CD14-positive monocyte (primary cell): Measurements from ENCODE around the gene KRTAP5-11. TPM values are rescaled to one million over a fixed set of nuclear protein-coding genes. Genes with fewer than 3 reads are reported as not detected.
"Not testable (repeated sequence)": the region's sequence is repeated elsewhere in the genome, so short reads cannot be mapped to it uniquely, and the experiment has no call there.

Source experiments
- DNase-seq, 3 donors: peaks; one replicate each; pipeline ENCODE4 v3.0.0-alpha.2; 2011 to 2022
- H2AFZ ChIP-seq: 2 replicates; pipeline ENCODE4 v1.6.0; 2012; ENCODE audit warnings: mild to moderate bottlenecking, low read depth, low read length, inconsistent platforms; ENCODE audit not compliant: insufficient read depth, poor library complexity, severe bottlenecking
- H3K27ac ChIP-seq, 2 donors: 1 replicate in 1 of 2; 2 replicates in 1 of 2; pipeline ENCODE4 v1.5.1; 2012 to 2013; ENCODE audit warnings: low read length in 2 of 2, control low read depth in 1 of 2, inconsistent platforms in 1 of 2, low read depth in 1 of 2, mild to moderate bottlenecking in 1 of 2
- H3K27me3 ChIP-seq, 2 donors: one replicate each; pipeline versions ENCODE4 v1.6.0 to v1.6.1; 2011 to 2013; ENCODE audit warnings: low read length in 2 of 2; ENCODE audit not compliant: control insufficient read depth in 2 of 2, insufficient read depth in 2 of 2
- H3K36me3 ChIP-seq, 2 donors: replicated peaks in 1 of 2; 1 replicate in 1 of 2; 2 replicates in 1 of 2; pipeline versions ENCODE4 v1.5.1 to v1.6.1; 2012 to 2013; ENCODE audit warnings: low read length in 2 of 2, control low read depth in 1 of 2, inconsistent platforms in 1 of 2, mild to moderate bottlenecking in 1 of 2; ENCODE audit not compliant: insufficient read depth in 2 of 2, control insufficient read depth in 1 of 2
- H3K4me1 ChIP-seq, 2 donors: 1 replicate in 1 of 2; 2 replicates in 1 of 2; pipeline versions ENCODE4 v1.5.1 to v1.6.1; 2012 to 2013; ENCODE audit warnings: low read length in 2 of 2, control low read depth in 1 of 2, inconsistent platforms in 1 of 2, mild to moderate bottlenecking in 1 of 2, moderate library complexity in 1 of 2; ENCODE audit not compliant: insufficient read depth in 2 of 2, control insufficient read depth in 1 of 2
- H3K4me2 ChIP-seq: replicated peaks from 2 replicates; pipeline ENCODE3; 2012; ENCODE audit warnings: low read length, moderate library complexity, mild to moderate bottlenecking; ENCODE audit not compliant: poor library complexity, severe bottlenecking; ENCODE audit errors: extremely low read depth
- H3K4me3 ChIP-seq, 3 experiments: fragments of 200-600 bp in 1 of 3; sonication (generic) in 1 of 3; replicated peaks in 1 of 3; 1 replicate in 2 of 3; 2 replicates in 1 of 3; pipeline ENCODE4 v1.5.1; 2011 to 2013; ENCODE audit warnings: low read length in 3 of 3, mild to moderate bottlenecking in 3 of 3, control low read depth in 2 of 3, low read depth in 2 of 3, inconsistent platforms in 1 of 3, moderate library complexity in 1 of 3
- H3K79me2 ChIP-seq: 2 replicates; pipeline ENCODE4 v1.6.0; 2012; ENCODE audit warnings: mild to moderate bottlenecking, control low read depth, inconsistent platforms, low read length, moderate library complexity; ENCODE audit not compliant: insufficient read depth
- H3K9ac ChIP-seq: 2 replicates; pipeline ENCODE4 v1.6.0; 2017; ENCODE audit warnings: low read length, mild to moderate bottlenecking; ENCODE audit not compliant: insufficient read depth, poor library complexity, severe bottlenecking
- H3K9me3 ChIP-seq, 2 donors: replicated peaks in 1 of 2; 1 replicate in 1 of 2; 2 replicates in 1 of 2; pipeline versions ENCODE4 v1.5.1 to v1.6.1; 2012 to 2013; ENCODE audit warnings: low read length in 2 of 2, control low read depth in 1 of 2; ENCODE audit not compliant: control insufficient read depth in 1 of 2, insufficient read depth in 1 of 2
- H4K20me1 ChIP-seq: 2 replicates; pipeline ENCODE4 v1.6.0; 2012; ENCODE audit warnings: mild to moderate bottlenecking, low read length, control low read depth, moderate library complexity; ENCODE audit not compliant: insufficient read depth
- H3K27ac Mint-ChIP-seq, 7 donors: one replicate each; pipeline ENCODE4 v1.8.0; 2020; ENCODE audit warnings: mild to moderate bottlenecking in 7 of 7, mixed read lengths in 7 of 7, moderate library complexity in 6 of 7, inconsistent platforms in 2 of 7
- H3K27me3 Mint-ChIP-seq, 3 donors: one replicate each; pipeline ENCODE4 v1.8.0; 2021 to 2022; ENCODE audit warnings: low read depth in 3 of 3, mild to moderate bottlenecking in 3 of 3, mixed read lengths in 3 of 3, moderate library complexity in 3 of 3, inconsistent platforms in 1 of 3
- H3K36me3 Mint-ChIP-seq, 2 donors: one replicate each; pipeline ENCODE4 v1.8.0; 2020; ENCODE audit warnings: mixed read lengths in 2 of 2, inconsistent platforms in 1 of 2, mild to moderate bottlenecking in 1 of 2
- H3K4me1 Mint-ChIP-seq: one replicate; pipeline ENCODE4 v1.8.0; 2020; ENCODE audit warnings: mild to moderate bottlenecking, mixed read lengths
- H3K4me3 Mint-ChIP-seq, 2 donors: one replicate each; pipeline ENCODE4 v1.8.0; 2020; ENCODE audit warnings: mild to moderate bottlenecking in 2 of 2, mixed read lengths in 2 of 2, moderate library complexity in 1 of 2
- H3K9me3 Mint-ChIP-seq, 7 donors: one replicate each; pipeline ENCODE4 v1.8.0; 2020 to 2022; ENCODE audit warnings: mixed read lengths in 7 of 7, mild to moderate bottlenecking in 6 of 7, moderate library complexity in 6 of 7, inconsistent platforms in 2 of 7
- WGBS: methylation state at CpG from one replicate; pipeline ENCODE4 v1.1.5; 2013; ENCODE audit warnings: missing lambda C conversion rate; ENCODE audit not compliant: insufficient coverage; 5-methylcytosine and 5-hydroxymethylcytosine counted together
- intact Hi-C, 2 donors: fragments of 100-400 bp; cut with micrococcal nuclease; formaldehyde crosslinking; loops; one replicate each; pipeline versions ENCODE4 v1.15.0 to v1.15.1; 2023
- polyA plus RNA-seq, 3 donors: library from polyadenylated mRNA; depleted of rRNA in 1 of 3; unstranded in 2 of 3; stranded (reverse) in 1 of 3; fragments of 300-500 nt in 2 of 3; fragments of >200 nt in 1 of 3; fragmentation: Illumina TruSeq in 2 of 3; gene quantifications; 1 replicate in 2 of 3; 2 replicates in 1 of 3; pipeline ENCODE4 v1.2.3, GENCODE V29; 2012 to 2021
- TF ChIP-seq, protein P1 (sequence below): fragments of 200-600 bp; IDR thresholded peaks from one replicate; pipeline ENCODE4 v1.8.0; 2022; ENCODE audit warnings: antibody characterized with exemption, mild to moderate bottlenecking

The KRTAP5-11 gene
- polyA plus RNA-seq, 3 donors: not detected

DNA sequence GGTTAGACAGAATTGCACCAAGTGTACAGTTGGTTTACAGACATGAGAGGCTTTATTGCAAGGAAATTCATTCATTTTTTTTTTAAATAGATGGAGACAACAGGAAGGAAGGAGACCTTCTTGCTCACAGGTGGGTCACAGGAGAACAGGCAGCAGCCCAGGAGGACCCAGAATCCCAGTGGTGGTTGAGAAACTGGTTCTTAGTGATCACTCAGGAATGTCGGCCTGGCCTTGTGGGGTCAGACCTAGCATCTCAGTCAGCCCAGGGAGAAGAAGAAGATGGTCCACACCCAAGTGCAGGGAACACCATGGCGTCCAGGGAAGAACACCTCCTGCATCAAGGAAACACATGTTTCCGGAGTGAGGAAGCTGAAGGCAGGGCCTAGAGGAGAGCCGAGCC, 849 bp downstream of the KRTAP5-11 start:
- Mint-ChIP-seq H3K36me3 (no peaks in the 10 kb centered on the region), H3K27ac (peak overlapping the region in 1 of 7 donors; percentile 61), H3K9me3 (no peaks in the 10 kb centered on the region), H3K4me3 (no peak overlapping the region), H3K27me3 (peaks cover 5 to 17% (median 9%) of the 10 kb centered on the region in 3 donors), H3K4me1 (peaks cover 8% of the 10 kb centered on the region)
- Histone ChIP-seq H3K27me3 (no peaks in the 10 kb centered on the region), H3K4me3 (no peak overlapping the region), H3K4me2 (no peak overlapping the region), H3K27ac (no peak overlapping the region), H3K9ac (no peak overlapping the region), H3K79me2 (no peaks in the 10 kb centered on the region), H3K36me3 (no peaks in the 10 kb centered on the region), H2AFZ (no peak overlapping the region), H3K9me3 (no peaks in the 10 kb centered on the region), H3K4me1 (no peaks in the 10 kb centered on the region), H4K20me1 (no peaks in the 10 kb centered on the region)
- WGBS: 75% methylated on average over 4 of the region's 4 CpGs
- DNase-seq: no peak
- TF ChIP-seq, protein P1, sequence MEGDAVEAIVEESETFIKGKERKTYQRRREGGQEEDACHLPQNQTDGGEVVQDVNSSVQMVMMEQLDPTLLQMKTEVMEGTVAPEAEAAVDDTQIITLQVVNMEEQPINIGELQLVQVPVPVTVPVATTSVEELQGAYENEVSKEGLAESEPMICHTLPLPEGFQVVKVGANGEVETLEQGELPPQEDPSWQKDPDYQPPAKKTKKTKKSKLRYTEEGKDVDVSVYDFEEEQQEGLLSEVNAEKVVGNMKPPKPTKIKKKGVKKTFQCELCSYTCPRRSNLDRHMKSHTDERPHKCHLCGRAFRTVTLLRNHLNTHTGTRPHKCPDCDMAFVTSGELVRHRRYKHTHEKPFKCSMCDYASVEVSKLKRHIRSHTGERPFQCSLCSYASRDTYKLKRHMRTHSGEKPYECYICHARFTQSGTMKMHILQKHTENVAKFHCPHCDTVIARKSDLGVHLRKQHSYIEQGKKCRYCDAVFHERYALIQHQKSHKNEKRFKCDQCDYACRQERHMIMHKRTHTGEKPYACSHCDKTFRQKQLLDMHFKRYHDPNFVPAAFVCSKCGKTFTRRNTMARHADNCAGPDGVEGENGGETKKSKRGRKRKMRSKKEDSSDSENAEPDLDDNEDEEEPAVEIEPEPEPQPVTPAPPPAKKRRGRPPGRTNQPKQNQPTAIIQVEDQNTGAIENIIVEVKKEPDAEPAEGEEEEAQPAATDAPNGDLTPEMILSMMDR: no peak
- intact Hi-C loops: no loop called here

GRCh38 chr11:71580057-71581003, 2.3 kb downstream of the KRTAP5-11 start:
- H3K9me3 Mint-ChIP-seq: no peaks in the 10 kb centered on the region
- Histone ChIP-seq H3K4me2 (no peak overlapping the region), H3K4me1 (no peaks in the 10 kb centered on the region), H3K79me2 (no peaks in the 10 kb centered on the region), H3K27ac (no peak overlapping the region), H3K27me3 (no peaks in the 10 kb centered on the region), H4K20me1 (no peaks in the 10 kb centered on the region), H3K4me3 (no peak overlapping the region), H3K36me3 (no peaks in the 10 kb centered on the region), H3K9me3 (no peaks in the 10 kb centered on the region), H2AFZ (peak overlapping the region; percentile 63), H3K9ac (no peak overlapping the region)
- no peak overlapping the region for H3K27ac Mint-ChIP-seq
- TF ChIP-seq, protein P1: peak; percentile 86
- 4% methylated on average over 5 of the region's 8 CpGs for WGBS
- H3K27me3 Mint-ChIP-seq: peaks cover 5 to 17% (median 5%) of the 10 kb centered on the region in 3 donors
- H3K4me1 Mint-ChIP-seq: peaks cover 8% of the 10 kb centered on the region
- intact Hi-C loops: no loop called here
- peak in 2 of 3 donors; percentile 17 for DNase-seq
- H3K36me3 Mint-ChIP-seq: no peaks in the 10 kb centered on the region
- H3K4me3 Mint-ChIP-seq: peak overlapping the region in 1 of 2 donors; percentile 39

DNA sequence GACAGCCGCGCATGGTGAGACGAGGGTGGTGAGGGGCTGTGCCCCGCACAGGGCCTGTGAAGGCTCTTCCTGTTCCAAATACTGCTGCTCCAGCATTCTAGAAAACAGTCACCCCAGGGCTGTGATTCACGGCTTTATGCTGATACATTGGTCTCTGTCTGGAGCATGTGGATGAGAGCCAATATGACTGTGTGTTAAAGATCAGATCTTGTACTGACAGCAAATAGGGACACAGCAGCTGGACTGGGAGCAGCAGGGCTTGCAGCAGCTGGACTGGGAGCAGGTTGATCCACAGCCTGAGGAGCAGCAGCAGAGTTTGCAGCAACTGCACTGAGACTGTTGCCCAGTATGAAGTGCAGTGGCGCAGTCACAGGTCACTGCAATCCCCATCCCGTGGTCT, 3.2 kb downstream of the KRTAP5-11 start:
- H3K4me3 Mint-ChIP-seq, H3K4me3 ChIP-seq, H3K79me2 ChIP-seq, H3K4me1 Mint-ChIP-seq, H3K27ac ChIP-seq, H3K27me3 ChIP-seq, H3K27ac Mint-ChIP-seq, H3K4me1 ChIP-seq, H3K9me3 Mint-ChIP-seq, H3K9ac ChIP-seq, H3K4me2 ChIP-seq, H4K20me1 ChIP-seq, H3K9me3 ChIP-seq, H3K36me3 ChIP-seq, DNase-seq, H3K36me3 Mint-ChIP-seq, H2AFZ ChIP-seq, intact Hi-C loops: not testable (repeated sequence)
- H3K27me3 Mint-ChIP-seq: peaks cover 5 to 15% (median 5%) of the 10 kb centered on the region in 3 donors
- 78% methylated on average over 4 of the region's 7 CpGs for whole genome bisulfite sequencing
